Measurements from ENCODE around the gene PPP1R14B.

The PPP1R14B gene

GRCh38 chr11:64245401-64245796 lies 1.3 kb downstream of the PPP1R14B start:
- FAIRE-seq: no peak

GRCh38 chr11:64244966-64245365 lies 1.8 kb downstream of the PPP1R14B start:
- FAIRE-seq: no peak

- FAIRE-seq: no peak
Measured at GRCh38 chr11:64244107-64244506, 2.6 kb downstream of the PPP1R14B start.

GRCh38 chr11:64243236-64243854 lies 3.4 kb downstream of the PPP1R14B start:
- no peak for FAIRE-seq

- FAIRE-seq: no peak
Measured at GRCh38 chr11:64241491-64242374, 5.0 kb downstream of the PPP1R14B start.

- no peak for FAIRE-seq
Measured at GRCh38 chr11:64241241-64241490, 5.6 kb downstream of the PPP1R14B start.

GRCh38 chr11:64240435-64241240 lies 6.1 kb downstream of the PPP1R14B start, which contains the start of gene FKBP2:
FKBP2 (plus strand) TSS chr11:64241095; CDS start chr11:64242388, 1,293 bp downstream.
- no peak for FAIRE-seq

- no peak for FAIRE-seq
Measured at GRCh38 chr11:64239662-64240434, 6.9 kb downstream of the PPP1R14B start.

GRCh38 chr11:64238999-64239398 lies 7.7 kb downstream of the PPP1R14B start:
- no peak for FAIRE-seq

GRCh38 chr11:64238076-64238475 lies 8.7 kb downstream of the PPP1R14B start:
- no peak for FAIRE-seq

- FAIRE-seq: no peak
Measured at GRCh38 chr11:64237484-64237951, 9.2 kb downstream of the PPP1R14B start.

- FAIRE-seq: no peak
Measured at GRCh38 chr11:64235437-64236161, 11.1 kb downstream of the PPP1R14B start.

- FAIRE-seq: no peak
Measured at GRCh38 chr11:64234647-64235379, 11.9 kb downstream of the PPP1R14B start.

- no peak for FAIRE-seq
Measured at GRCh38 chr11:64233913-64234586, 12.7 kb downstream of the PPP1R14B start, which contains the start of gene VEGFB. VEGFB (plus strand) TSS chr11:64234584; CDS start chr11:64234834, 250 bp downstream.

- no peak for FAIRE-seq
Measured at GRCh38 chr11:64232967-64233315, 13.8 kb downstream of the PPP1R14B start.

- no peak for FAIRE-seq
Measured at GRCh38 chr11:64232182-64232966, 14.4 kb downstream of the PPP1R14B start.

GRCh38 chr11:64231546-64231945 lies 15.2 kb downstream of the PPP1R14B start:
- FAIRE-seq: no peak

- FAIRE-seq: no peak
Measured at GRCh38 chr11:64230985-64231365, 15.8 kb downstream of the PPP1R14B start.

- FAIRE-seq: no peak
Measured at GRCh38 chr11:64230171-64230984, 16.4 kb downstream of the PPP1R14B start, which contains the start of gene DNAJC4. DNAJC4 (plus strand) TSS chr11:64230548; CDS start chr11:64230855, 307 bp downstream.
